NT2/D1 (cell line): ENCODE results near the gene HSH2D.

Source experiments
- SUZ12 ChIP-seq: IDR thresholded peaks from 2 replicates; pipeline ENCODE4 v1.6.1; 2011; ENCODE audit not compliant: insufficient read length, insufficient read depth; ENCODE audit errors: extremely low read depth
- YY1 ChIP-seq: IDR thresholded peaks from 2 replicates; pipeline ENCODE4 v1.6.1; 2011; ENCODE audit not compliant: insufficient read length, insufficient read depth
- ZNF274 ChIP-seq: IDR thresholded peaks from 2 replicates; pipeline ENCODE4 v1.6.1; 2011; ENCODE audit warnings: mild to moderate bottlenecking, low read depth, low read length

DNA sequence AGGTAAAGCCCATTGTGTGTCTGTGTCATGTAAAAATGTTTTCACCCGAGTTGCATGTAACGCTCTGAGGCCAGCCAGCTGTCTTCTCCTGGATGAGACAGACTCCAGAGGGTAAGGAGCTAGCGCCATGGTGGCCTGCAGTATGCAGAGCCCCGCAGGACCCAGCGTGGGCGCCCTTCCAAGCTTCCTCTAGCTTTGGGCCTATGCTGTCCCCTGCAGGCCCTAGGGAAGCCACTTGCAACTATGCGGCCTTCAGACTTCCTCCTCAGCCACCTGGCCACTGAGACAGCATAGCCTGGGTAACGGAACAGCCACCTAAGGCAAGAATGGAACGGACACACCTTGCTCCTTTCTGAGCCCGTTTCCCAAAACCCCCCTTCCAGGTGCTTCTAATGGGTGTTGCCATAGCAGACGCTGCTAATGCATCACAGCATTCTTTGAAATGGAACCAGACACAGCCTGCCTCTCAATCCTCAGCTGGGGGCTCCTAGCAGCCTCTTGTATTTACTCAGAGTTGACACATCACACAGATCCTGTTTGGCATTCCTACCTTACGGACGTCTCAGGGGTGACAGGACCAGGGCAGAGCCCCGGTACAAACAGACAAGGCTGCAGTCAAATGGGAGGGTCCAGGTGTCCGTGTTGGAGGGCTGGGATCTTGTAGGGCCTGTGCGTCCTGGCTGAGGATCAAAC lies 47.9 kb downstream of the HSH2D start:
- TF ChIP-seq YY1 (no peak), ZNF274 (no peak), SUZ12 (no peak)
